Measurements from ENCODE around the gene PCDHGA1.

The PCDHGA1 gene

GRCh38 chr5:141528291-141528984 lies 198.1 kb downstream of the PCDHGA1 start:
- DNase-seq (ENCODE audit: low read depth in 1 of 2, low spot score in 1 of 2), result no peak

- DNase-seq (ENCODE audit: low read depth in 1 of 2, low spot score in 1 of 2), result no peak
Observed at GRCh38 chr5:141529002-141529401, 198.7 kb downstream of the PCDHGA1 start.

- no peak for DNase-seq (ENCODE audit: low read depth in 1 of 2, low spot score in 1 of 2)
Observed at GRCh38 chr5:141529873-141530272, 199.6 kb downstream of the PCDHGA1 start.

GRCh38 chr5:141532726-141533125 lies 202.4 kb downstream of the PCDHGA1 start:
- DNase-seq (ENCODE audit: low read depth in 1 of 2, low spot score in 1 of 2), result no peak

- DNase-seq (ENCODE audit: low read depth in 1 of 2, low spot score in 1 of 2), result no peak
Observed at GRCh38 chr5:141533897-141534296, 203.6 kb downstream of the PCDHGA1 start.

- no peak for DNase-seq (ENCODE audit: low read depth in 1 of 2, low spot score in 1 of 2)
Observed at GRCh38 chr5:141534492-141535213, 204.3 kb downstream of the PCDHGA1 start.

GRCh38 chr5:141543053-141543452 lies 212.7 kb downstream of the PCDHGA1 start:
- DNase-seq (ENCODE audit: low read depth in 1 of 2, low spot score in 1 of 2), result no peak

- no peak for DNase-seq (ENCODE audit: low read depth in 1 of 2, low spot score in 1 of 2)
Observed at GRCh38 chr5:141547488-141547887, 217.2 kb downstream of the PCDHGA1 start.

GRCh38 chr5:141547921-141548320 lies 217.6 kb downstream of the PCDHGA1 start:
- no peak for DNase-seq (ENCODE audit: low read depth in 1 of 2, low spot score in 1 of 2)

- peak; percentile 61 to 62 for DNase-seq (ENCODE audit: low read depth in 1 of 2, low spot score in 1 of 2)
Observed at GRCh38 chr5:141557681-141558136, 227.4 kb downstream of the PCDHGA1 start.

- DNase-seq (ENCODE audit: low read depth in 1 of 2, low spot score in 1 of 2), result no peak
Observed at GRCh38 chr5:141558150-141558549, 227.8 kb downstream of the PCDHGA1 start.

- DNase-seq (ENCODE audit: low read depth in 1 of 2, low spot score in 1 of 2), result no peak
Observed at GRCh38 chr5:141559461-141559860, 229.1 kb downstream of the PCDHGA1 start.

GRCh38 chr5:141560151-141560550 lies 229.8 kb downstream of the PCDHGA1 start:
- no peak for DNase-seq (ENCODE audit: low read depth in 1 of 2, low spot score in 1 of 2)

- DNase-seq (ENCODE audit: low read depth in 1 of 2, low spot score in 1 of 2), result no peak
Observed at GRCh38 chr5:141560725-141561483, 230.6 kb downstream of the PCDHGA1 start.
